Lung (tissue), 10 donors: Measurements from ENCODE around the gene PGA5. TPM values are rescaled to one million over a fixed set of nuclear protein-coding genes. Genes with fewer than 3 reads are reported as not detected.
A peak's percentile ranks its signal among the peaks of the same experiment; 100 is the strongest.
"Not testable (repeated sequence)": the region's sequence is repeated elsewhere in the genome, so short reads cannot be mapped to it uniquely, and the experiment has no call there.

ENCODE experiments used
- ATAC-seq: fragments of 200-7000 bp; cut with Tn5 transposase; one replicate; pipeline ENCODE4 v1.9.1; 2020; ENCODE audit warnings: moderate number of reproducible peaks; ENCODE audit not compliant: insufficient read depth, low FRiP score
- DNase-seq, 3 donors: peaks; one replicate each; pipeline ENCODE4 v3.0.0-alpha.2; 2013 to 2017
- H3K27ac ChIP-seq, 2 donors: one replicate each; pipeline ENCODE4 v1.5.1; 2013; ENCODE audit warnings: mild to moderate bottlenecking in 2 of 2, moderate library complexity in 2 of 2, control low read depth in 1 of 2, inconsistent platforms in 1 of 2, low read depth in 1 of 2, low read length in 1 of 2
- H3K27me3 ChIP-seq, 3 donors: one replicate each; pipeline ENCODE4 v1.5.1; 2013; ENCODE audit warnings: low read length in 2 of 3; ENCODE audit not compliant: control insufficient read depth in 3 of 3, insufficient read depth in 3 of 3
- H3K36me3 ChIP-seq, 4 donors: one replicate each; pipeline ENCODE4 v1.5.1; 2013; ENCODE audit warnings: low read length in 4 of 4, mild to moderate bottlenecking in 1 of 4, moderate library complexity in 1 of 4; ENCODE audit not compliant: control insufficient read depth in 4 of 4, insufficient read depth in 4 of 4
- H3K4me1 ChIP-seq, 5 donors: one replicate each; pipeline ENCODE4 v1.5.1; 2013; ENCODE audit warnings: low read length in 5 of 5, mild to moderate bottlenecking in 2 of 5, moderate library complexity in 1 of 5; ENCODE audit not compliant: control insufficient read depth in 5 of 5, insufficient read depth in 5 of 5
- H3K4me3 ChIP-seq: one replicate; pipeline ENCODE4 v1.5.1; 2013; ENCODE audit warnings: mild to moderate bottlenecking, control low read depth, moderate library complexity
- H3K9ac ChIP-seq, 2 donors: one replicate each; pipeline ENCODE4 v1.5.1; 2013; ENCODE audit warnings: low read length in 2 of 2, control low read depth in 1 of 2; ENCODE audit not compliant: insufficient read depth in 1 of 2
- H3K9me3 ChIP-seq, 4 donors: one replicate each; pipeline ENCODE4 v1.5.1; 2013; ENCODE audit warnings: low read length in 3 of 4, mild to moderate bottlenecking in 1 of 4, moderate library complexity in 1 of 4; ENCODE audit not compliant: control insufficient read depth in 4 of 4, insufficient read depth in 3 of 4
- WGBS, 2 donors: extraction: QIAGEN DNeasy Blood & Tissue Kit; methylation state at CpG; one replicate each; pipeline ENCODE4 v1.1.7; 2013; 5-methylcytosine and 5-hydroxymethylcytosine counted together
- polyA plus RNA-seq, 2 donors: library from polyadenylated mRNA; stranded (reverse); fragments of 200-250 nt; gene quantifications; one replicate each; pipeline ENCODE4 v1.2.1, GENCODE V29; 2013
- total RNA-seq, 2 donors: library from RNA; depleted of rRNA in 1 of 2; stranded (reverse); fragments of >200 nt in 1 of 2; gene quantifications; one replicate each; pipeline ENCODE4 v1.2.1, GENCODE V29; 2014 to 2021
- donor health status: Bipolar disorder and iron deficiency.
- donor health status: healthy.
- donor health status: DM: yes; HTN: yes; CAD: no.

The PGA5 gene
- total and polyA plus RNA-seq, 4 donors: 0.08 to 0.55 (median 0.09) TPM; not detected in 1

DNA sequence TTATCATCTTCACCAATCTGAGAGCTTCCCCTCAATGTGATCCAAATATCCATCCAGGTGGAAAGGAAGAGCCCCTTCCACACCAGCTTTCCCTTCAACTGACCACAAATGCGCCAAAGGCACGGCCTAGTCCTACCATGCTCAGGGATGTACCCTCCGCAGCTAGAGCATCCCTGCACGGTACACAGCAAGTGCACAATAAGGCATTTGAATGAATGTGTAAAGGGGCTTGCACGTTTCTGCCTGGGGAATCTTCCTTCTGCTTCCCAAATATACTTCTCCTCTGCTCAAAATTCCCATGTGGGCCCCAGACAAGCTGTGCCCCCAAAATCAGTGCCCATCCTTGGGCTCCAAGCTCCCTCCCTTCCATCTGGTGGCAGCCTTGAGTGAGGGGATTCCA lies 22.0 kb upstream of the PGA5 start:
- WGBS, 2 donors: 88 to 89% methylated on average over 5 of the region's 5 CpGs
- not testable (repeated sequence) for H3K27me3 ChIP-seq, DNase-seq, H3K9me3 ChIP-seq, H3K9ac ChIP-seq, H3K4me3 ChIP-seq, H3K27ac ChIP-seq, H3K4me1 ChIP-seq, ATAC-seq, H3K36me3 ChIP-seq

DNA sequence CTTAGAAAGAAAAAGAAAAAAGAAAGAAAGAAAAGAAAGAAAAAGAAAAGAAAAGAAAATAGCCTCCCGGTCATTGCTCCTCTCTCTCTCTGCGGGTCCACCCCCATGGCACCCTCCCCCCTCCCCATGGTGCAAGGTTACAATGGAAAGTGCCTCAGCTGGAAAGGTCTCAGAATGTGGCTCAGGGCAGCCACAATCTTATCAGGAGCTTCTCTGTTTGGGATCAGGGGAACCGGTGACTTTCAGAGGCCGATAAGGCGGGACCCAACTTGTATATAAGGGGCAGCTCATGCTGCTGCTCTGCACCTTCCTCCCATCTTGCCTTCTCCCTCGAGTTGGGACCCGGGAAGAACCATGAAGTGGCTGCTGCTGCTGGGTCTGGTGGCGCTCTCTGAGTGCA lies 18.9 kb upstream of the PGA5 start, which contains the start of gene PGA4:
Gene PGA4 (plus strand): TSS at position 301 of the 400 bp plus-strand sequence. CDS start 54 bp downstream, at position 355.
- H3K9me3 ChIP-seq, H3K4me3 ChIP-seq, H3K4me1 ChIP-seq, ATAC-seq, H3K36me3 ChIP-seq, H3K9ac ChIP-seq, DNase-seq, H3K27ac ChIP-seq, H3K27me3 ChIP-seq: not testable (repeated sequence)
- WGBS, 2 donors: no CpG with 5 or more reads among the region's 8 CpGs

DNA sequence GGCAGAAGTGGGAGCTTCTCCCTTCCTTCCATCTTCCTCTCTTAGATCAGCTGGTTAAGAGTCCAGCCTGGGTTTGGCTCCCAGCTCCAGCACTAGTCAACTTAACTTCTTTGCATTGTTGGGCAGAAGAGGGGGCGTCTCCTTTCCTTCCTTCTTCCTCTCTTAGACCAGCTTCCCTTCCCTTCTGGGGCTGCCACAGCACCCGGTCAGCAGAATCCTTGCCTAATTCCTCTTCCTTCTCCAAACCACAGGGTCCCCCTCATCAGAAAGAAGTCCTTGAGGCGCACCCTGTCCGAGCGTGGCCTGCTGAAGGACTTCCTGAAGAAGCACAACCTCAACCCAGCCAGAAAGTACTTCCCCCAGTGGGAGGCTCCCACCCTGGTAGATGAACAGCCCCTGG lies 18.3 kb upstream of the PGA5 start:
- H3K9me3 ChIP-seq, H3K27ac ChIP-seq, H3K36me3 ChIP-seq, H3K4me3 ChIP-seq, H3K4me1 ChIP-seq, H3K9ac ChIP-seq, H3K27me3 ChIP-seq, DNase-seq: not testable (repeated sequence)
- no CpG with 5 or more reads among the region's 5 CpGs for WGBS, 2 donors
- ATAC-seq: peak; percentile 62

GRCh38 chr11:61226457-61227137 lies 14.4 kb upstream of the PGA5 start:
- H3K36me3 ChIP-seq, H3K27ac ChIP-seq, H3K9me3 ChIP-seq, ATAC-seq, DNase-seq, H3K27me3 ChIP-seq, H3K9ac ChIP-seq, H3K4me3 ChIP-seq, H3K4me1 ChIP-seq: not testable (repeated sequence)
- WGBS, 2 donors: no CpG with 5 or more reads among the region's 10 CpGs

DNA sequence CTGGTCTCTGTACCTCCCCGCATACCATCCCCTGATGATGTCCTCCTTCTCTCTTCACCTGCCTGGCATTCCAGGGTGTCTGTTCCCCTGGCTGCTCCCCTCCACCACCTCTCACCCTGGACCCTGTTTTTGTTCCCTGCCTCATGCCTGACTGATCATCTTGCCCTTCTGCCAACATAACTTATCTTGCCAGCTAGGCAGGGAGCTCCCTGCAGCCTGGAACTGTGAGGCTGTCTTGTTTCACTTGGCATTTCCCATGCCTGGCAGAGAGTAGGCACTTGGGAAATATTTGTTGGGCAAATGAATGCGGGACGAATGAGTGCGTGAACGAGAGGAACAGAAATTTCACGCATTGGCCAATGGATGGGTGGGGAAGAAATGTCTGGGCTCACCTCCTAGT lies 11.5 kb upstream of the PGA5 start:
- H3K36me3 ChIP-seq, ATAC-seq, H3K9ac ChIP-seq, H3K4me1 ChIP-seq, H3K4me3 ChIP-seq, H3K9me3 ChIP-seq, H3K27ac ChIP-seq, H3K27me3 ChIP-seq, DNase-seq: not testable (repeated sequence)
- WGBS, 2 donors: no CpG with 5 or more reads among the region's 6 CpGs

GRCh38 chr11:61231033-61231432 lies 9.9 kb upstream of the PGA5 start:
- not testable (repeated sequence) for ATAC-seq
- WGBS, 2 donors: no CpG with 5 or more reads among the region's 15 CpGs

DNA sequence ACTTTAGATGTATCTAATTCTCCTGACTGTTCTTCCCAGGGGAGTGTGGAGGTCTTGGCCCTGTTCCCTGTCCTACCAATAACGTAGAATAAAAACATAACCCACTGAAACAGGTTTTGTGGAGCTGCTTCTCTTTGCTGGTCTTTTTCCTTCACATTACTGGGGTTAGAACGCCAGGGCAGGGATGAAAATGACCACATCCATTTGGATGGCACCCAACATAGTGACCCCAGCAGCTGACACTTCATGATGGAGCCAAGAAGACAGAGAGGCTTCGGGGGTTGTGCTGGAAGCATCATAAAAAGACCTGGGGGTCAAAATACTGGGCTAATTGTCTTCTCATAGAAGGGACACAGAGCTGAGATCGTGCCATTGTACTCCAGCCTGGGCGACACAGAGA lies 9.4 kb upstream of the PGA5 start:
- ATAC-seq, H3K9me3 ChIP-seq, H3K27me3 ChIP-seq, H3K9ac ChIP-seq, H3K27ac ChIP-seq, H3K4me1 ChIP-seq, H3K36me3 ChIP-seq, DNase-seq, H3K4me3 ChIP-seq: not testable (repeated sequence)
- 100% methylated on average over 1 of the region's 5 CpGs; no CpG with 5 or more reads in 1 of the 2 donors for WGBS, 2 donors

More at GRCh38 chr11:61231033-61231432, 9.9 kb upstream of the PGA5 start:
- DNase-seq, H3K27ac ChIP-seq, H3K4me3 ChIP-seq, H3K36me3 ChIP-seq, H3K9ac ChIP-seq, H3K9me3 ChIP-seq, H3K4me1 ChIP-seq, H3K27me3 ChIP-seq: not testable (repeated sequence)

- ATAC-seq: not testable (repeated sequence)
Observed at GRCh38 chr11:61232548-61233145, 8.3 kb upstream of the PGA5 start.

More at GRCh38 chr11:61232548-61233145, 8.3 kb upstream of the PGA5 start:
- not testable (repeated sequence) for H3K4me3 ChIP-seq, H3K27me3 ChIP-seq, H3K36me3 ChIP-seq, H3K27ac ChIP-seq, H3K9ac ChIP-seq, DNase-seq, H3K9me3 ChIP-seq, H3K4me1 ChIP-seq
- whole genome bisulfite sequencing, 2 donors: no CpG with 5 or more reads among the region's 3 CpGs
